HCT116 (cell line): ENCODE measurements around the gene FAM228A. TPM values are rescaled to one million over a fixed set of nuclear protein-coding genes. Genes with fewer than 3 reads are reported as not detected.

ENCODE experiments used
- ATAC-seq: fragments of 200-7000 bp; cut with Tn5 transposase; 2 replicates; pipeline ENCODE4 v1.9.1; 2020; ENCODE audit warnings: mild to moderate bottlenecking, moderate library complexity
- BruUV-seq: library from RNA; stranded (reverse); fragments of 400-500 nt; replicated peaks from 2 replicates; lab custom pipeline; 2021; lab: Mats Ljungman, UMichigan
- CTCF ChIA-PET: fragments of 300-600 bp; sonication (Branson Sonifier 250); formaldehyde crosslinking; loops from one replicate; lab custom pipeline; 2021; ENCODE audit warnings: antibody characterized with exemption; lab: Charles Lee
- POLR2A ChIA-PET: fragments of 300-600, 350-600 bp; sonication (Branson Sonifier 250); formaldehyde crosslinking; loops from one replicate; lab custom pipeline; 2021; ENCODE audit warnings: antibody characterized with exemption; lab: Charles Lee
- RAD21 ChIA-PET, 2 experiments: fragments of 300-600 bp; sonication (Branson Sonifier 250); formaldehyde crosslinking; loops; one replicate each; lab custom pipeline; 2023; ENCODE audit warnings: low total read pairs in 2 of 2; ENCODE audit not compliant: uncharacterized antibody in 2 of 2, unreplicated experiment in 2 of 2, low non-redundant PET in 1 of 2; lab: Charles Lee
- DNase-seq: peaks from one replicate; pipeline ENCODE4 v3.0.0-alpha.2; 2010; ENCODE audit warnings: low read depth, low spot score
- H2AFZ ChIP-seq: fragments of 200-600 bp; shearing (Covaris generic), sonication (generic); 2 replicates; pipeline ENCODE4 v1.6.1; 2017; ENCODE audit warnings: low read depth, mixed run types, mixed read lengths, antibody characterized with exemption, low read length; ENCODE audit not compliant: poor library complexity, severe bottlenecking
- H3K27ac ChIP-seq: 2 replicates; pipeline ENCODE4 v1.5.1; 2012; ENCODE audit warnings: low read depth, low read length
- H3K27me3 ChIP-seq: fragments of 200-600 bp; sonication (generic); 2 replicates; pipeline ENCODE4 v1.6.1; 2016; ENCODE audit warnings: mixed run types, low read length, mixed read lengths; ENCODE audit not compliant: insufficient read depth
- H3K36me3 ChIP-seq, 2 experiments: fragments of 200-500 bp in 1 of 2; fragments of 200-600 bp in 1 of 2; sonication (Bioruptor generic) in 1 of 2; sonication (generic) in 1 of 2; 2 replicates each; pipeline versions ENCODE4 v1.5.1 to v1.6.1; 2014 to 2016; ENCODE audit warnings: low read length in 2 of 2, inconsistent platforms in 1 of 2, mixed read lengths in 1 of 2, mixed run types in 1 of 2; ENCODE audit not compliant: insufficient read depth in 2 of 2, control insufficient read depth in 1 of 2
- H3K4me1 ChIP-seq, 2 experiments: fragments of 200-600 bp in 1 of 2; sonication (generic) in 1 of 2; 2 replicates each; pipeline versions ENCODE4 v1.5.1 to v1.6.1; 2012 to 2017; ENCODE audit warnings: low read length in 2 of 2, inconsistent platforms in 1 of 2, mild to moderate bottlenecking in 1 of 2, mixed read lengths in 1 of 2, mixed run types in 1 of 2, moderate library complexity in 1 of 2; ENCODE audit not compliant: insufficient read depth in 2 of 2, control insufficient read depth in 1 of 2
- H3K4me2 ChIP-seq: fragments of 200-600 bp; sonication (generic); 2 replicates; pipeline ENCODE4 v1.6.1; 2017; ENCODE audit warnings: mixed run types, low read length, mixed read lengths
- H3K4me3 ChIP-seq, 2 experiments: fragments of 200-600 bp in 1 of 2; sonication (generic) in 1 of 2; replicated peaks in 1 of 2; 2 replicates each; pipeline ENCODE4 v1.5.1; 2011 to 2016; ENCODE audit warnings: low read length in 2 of 2, control low read depth in 1 of 2, low read depth in 1 of 2, mild to moderate bottlenecking in 1 of 2, mixed read lengths in 1 of 2, mixed run types in 1 of 2
- H3K79me2 ChIP-seq: fragments of 200-600 bp; sonication (generic); 2 replicates; pipeline ENCODE4 v1.6.1; 2017; ENCODE audit warnings: mild to moderate bottlenecking, mixed run types, low read length, moderate library complexity, mixed read lengths; ENCODE audit not compliant: insufficient read depth
- H3K9ac ChIP-seq: fragments of 200-600 bp; sonication (generic); 2 replicates; pipeline ENCODE4 v1.6.1; 2016; ENCODE audit warnings: low read length, mixed read lengths
- H3K9me2 ChIP-seq: fragments of 200-600 bp; sonication (generic), shearing (Covaris generic); 2 replicates; pipeline ENCODE4 v1.6.1; 2017; ENCODE audit warnings: mixed run types, mild to moderate bottlenecking, moderate library complexity; ENCODE audit not compliant: insufficient read depth
- H3K9me3 ChIP-seq, 2 experiments: fragments of 200-500 bp in 1 of 2; fragments of 200-600 bp in 1 of 2; sonication (Bioruptor generic) in 1 of 2; sonication (generic) in 1 of 2; 2 replicates each; pipeline ENCODE4 v1.6.1; 2014 to 2017; ENCODE audit warnings: low read length in 2 of 2, mixed read lengths in 2 of 2, inconsistent platforms in 1 of 2, low read depth in 1 of 2, mild to moderate bottlenecking in 1 of 2, mixed run types in 1 of 2, moderate library complexity in 1 of 2; ENCODE audit not compliant: control insufficient read depth in 1 of 2, insufficient read depth in 1 of 2
- H4K20me1 ChIP-seq: fragments of 200-600 bp; sonication (generic), shearing (Covaris generic); 2 replicates; pipeline ENCODE4 v1.6.1; 2017; ENCODE audit warnings: mixed run types, mild to moderate bottlenecking, moderate library complexity; ENCODE audit not compliant: insufficient read depth
- EZH2 ChIP-seq: fragments of 200-600 bp; sonication (generic); IDR thresholded peaks from 2 replicates; pipeline ENCODE4 v1.6.1; 2017; ENCODE audit warnings: antibody characterized with exemption, mixed run types
- EZH2phosphoT487 ChIP-seq: fragments of 200-600 bp; IDR thresholded peaks from 2 replicates; pipeline ENCODE4 v1.6.1; 2018; ENCODE audit warnings: antibody characterized with exemption, borderline replicate concordance
- FOSL1 ChIP-seq: IDR thresholded peaks from 2 replicates; pipeline ENCODE4 v1.6.1; 2012; ENCODE audit warnings: low read depth
- POLR2AphosphoS5 ChIP-seq: IDR thresholded peaks from 2 replicates; pipeline ENCODE4 v1.6.1; 2011; ENCODE audit warnings: mild to moderate bottlenecking, low read depth, low read length, moderate library complexity
- ZFX ChIP-seq: fragments of 450-650 bp; IDR thresholded peaks from 2 replicates; pipeline ENCODE4 v1.6.1; 2017
- ZNF274 ChIP-seq: fragments of 200-500 bp; sonication (Bioruptor generic); IDR thresholded peaks from 2 replicates; pipeline ENCODE4 v1.6.1; 2014; ENCODE audit warnings: mild to moderate bottlenecking, low read depth, low read length, inconsistent platforms
- intact Hi-C: fragments of 100-400 bp; cut with micrococcal nuclease; formaldehyde crosslinking; loops from 2 replicates; pipeline ENCODE4 v1.10.0; 2022
- total RNA-seq: library from RNA; stranded (reverse); gene quantifications from one replicate; pipeline ENCODE4 v1.2.1, GENCODE V29; 2021; ENCODE audit not compliant: unreplicated experiment
- TF ChIP-seq, protein P1 (sequence below): IDR thresholded peaks from 2 replicates; pipeline ENCODE4 v1.6.1; 2011; ENCODE audit warnings: mild to moderate bottlenecking, low read length, moderate library complexity; ENCODE audit not compliant: insufficient replicate concordance; ENCODE audit errors: extremely low read depth

Gene FAM228A
- total RNA-seq, 1 experiment from 2014 or later, result not detected

DNA sequence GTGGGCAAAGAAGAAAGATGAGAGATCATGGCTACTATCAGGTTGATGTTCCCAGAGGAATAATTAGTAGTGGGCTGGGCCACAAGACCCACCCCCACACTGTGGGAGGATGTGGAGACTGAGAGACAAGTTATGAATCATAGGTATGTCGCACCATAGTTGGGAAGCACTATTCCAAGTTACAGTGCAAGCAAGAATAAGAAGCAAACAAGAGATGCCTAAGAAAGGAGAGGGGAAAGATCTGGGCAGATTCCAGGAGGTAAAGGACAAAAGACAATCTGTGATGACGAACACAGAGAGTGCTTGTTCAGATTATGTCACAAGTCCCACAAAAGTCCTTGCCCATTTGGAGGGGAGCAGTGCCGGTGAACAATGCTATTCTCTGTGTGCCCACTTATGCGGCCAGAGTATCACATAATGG lies 56.6 kb downstream of the FAM228A start (continued):
- TF ChIP-seq, protein P1, sequence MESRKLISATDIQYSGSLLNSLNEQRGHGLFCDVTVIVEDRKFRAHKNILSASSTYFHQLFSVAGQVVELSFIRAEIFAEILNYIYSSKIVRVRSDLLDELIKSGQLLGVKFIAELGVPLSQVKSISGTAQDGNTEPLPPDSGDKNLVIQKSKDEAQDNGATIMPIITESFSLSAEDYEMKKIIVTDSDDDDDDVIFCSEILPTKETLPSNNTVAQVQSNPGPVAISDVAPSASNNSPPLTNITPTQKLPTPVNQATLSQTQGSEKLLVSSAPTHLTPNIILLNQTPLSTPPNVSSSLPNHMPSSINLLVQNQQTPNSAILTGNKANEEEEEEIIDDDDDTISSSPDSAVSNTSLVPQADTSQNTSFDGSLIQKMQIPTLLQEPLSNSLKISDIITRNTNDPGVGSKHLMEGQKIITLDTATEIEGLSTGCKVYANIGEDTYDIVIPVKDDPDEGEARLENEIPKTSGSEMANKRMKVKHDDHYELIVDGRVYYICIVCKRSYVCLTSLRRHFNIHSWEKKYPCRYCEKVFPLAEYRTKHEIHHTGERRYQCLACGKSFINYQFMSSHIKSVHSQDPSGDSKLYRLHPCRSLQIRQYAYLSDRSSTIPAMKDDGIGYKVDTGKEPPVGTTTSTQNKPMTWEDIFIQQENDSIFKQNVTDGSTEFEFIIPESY, result no peak
- TF ChIP-seq ZFX (no peak), POLR2AphosphoS5 (no peak)

DNA sequence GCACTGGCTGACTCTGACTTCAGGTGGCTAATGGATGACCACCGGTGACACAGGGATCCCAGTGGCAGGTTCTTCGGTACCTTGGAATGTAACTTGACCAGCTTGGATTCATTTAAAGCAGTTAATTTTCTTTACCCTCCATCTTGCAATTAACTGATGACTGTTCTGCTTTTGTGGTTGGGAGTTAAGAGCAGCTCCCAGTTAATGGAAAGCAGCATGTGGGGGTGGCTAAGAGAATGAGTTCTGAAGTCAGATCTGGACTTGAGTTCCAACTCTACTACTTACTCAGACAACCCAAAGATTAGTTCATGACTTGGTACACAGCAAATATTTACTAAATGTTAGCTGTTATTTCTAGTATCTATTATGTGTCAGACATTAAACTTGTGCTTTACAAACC lies 58.5 kb downstream of the FAM228A start:
- no peak overlapping the region for H3K27ac ChIP-seq
- no peaks in the 10 kb centered on the region for H3K4me1 ChIP-seq
- H4K20me1 ChIP-seq, result no peaks in the 10 kb centered on the region
- no peak for ATAC-seq
- TF ChIP-seq ZFX, result no peak
- TF ChIP-seq, protein P1, result no peak
- no peak for TF ChIP-seq EZH2phosphoT487
- no peak for TF ChIP-seq FOSL1
- no peak for TF ChIP-seq POLR2AphosphoS5
- TF ChIP-seq ZNF274, result no peak
- TF ChIP-seq EZH2, result no peak
- TF ChIP-seq, all 23 proteins: peak for 0
- Histone ChIP-seq H3K9me3 (no peaks in the 10 kb centered on the region), H3K27me3 (no peaks in the 10 kb centered on the region), H3K36me3 (no peaks in the 10 kb centered on the region), H3K9ac (no peak overlapping the region), H3K4me2 (no peak overlapping the region), H2AFZ (no peak overlapping the region), H3K79me2 (no peaks in the 10 kb centered on the region), H3K9me2 (no peaks in the 10 kb centered on the region), H3K4me3 (no peak overlapping the region)
- BruUV-seq, result no TSS peak
- RAD21 ChIA-PET, result no interaction called here
- CTCF ChIA-PET, result no interaction called here
- DNase-seq, result no peak
- POLR2A ChIA-PET, result no interaction called here
- intact Hi-C loops, result no loop called here
